HG02610 (cell line): ENCODE results near the gene FHIT.
A peak's percentile ranks its signal among the peaks of the same experiment; 100 is the strongest.

Experiments used
- ATAC-seq: cut with Tn5 transposase; IDR thresholded peaks from one replicate; pipeline ENCODE4 v1.9.1; 2021; ENCODE audit warnings: mild to moderate bottlenecking, moderate library complexity; ENCODE audit not compliant: unreplicated experiment

FHIT gene

DNA sequence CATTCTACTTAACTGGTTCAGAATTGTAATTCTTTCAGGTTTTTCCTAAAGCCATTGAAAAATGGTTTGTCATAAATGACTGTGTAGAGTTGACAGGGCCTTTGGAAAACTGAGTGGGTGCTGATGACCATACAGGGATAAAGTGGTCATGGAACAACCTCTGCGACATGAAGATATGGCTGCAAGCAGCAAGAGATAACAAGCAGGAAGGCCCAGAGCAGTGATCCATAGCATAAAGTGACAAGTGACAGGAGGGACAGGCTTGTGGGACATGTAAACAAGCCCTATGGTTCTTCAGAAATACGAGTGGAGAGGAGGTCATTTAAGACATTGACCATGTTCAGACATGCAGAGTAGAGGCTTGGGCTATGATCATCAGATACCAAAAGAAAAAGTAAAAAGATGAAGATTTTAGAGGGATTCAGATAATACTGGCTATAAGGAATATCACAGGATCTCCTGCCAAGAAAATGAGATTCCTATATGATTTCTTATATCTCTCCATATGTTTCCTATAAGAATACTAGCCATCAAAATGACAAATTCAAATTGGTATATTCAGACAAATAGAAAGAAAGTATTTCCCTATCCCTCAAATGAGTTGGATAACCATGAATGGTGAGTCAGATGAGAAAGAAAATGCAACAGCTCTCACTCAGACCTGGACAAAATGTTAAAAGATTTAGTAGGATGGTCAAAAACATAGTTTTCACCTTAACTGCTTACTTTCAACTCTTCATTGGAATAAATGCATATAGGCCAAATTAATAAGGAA, 1373.8 kb downstream of the FHIT start:
- no peak for ATAC-seq

- no peak for ATAC-seq
Measured at GRCh38 chr3:59876533-59877062, 1374.7 kb downstream of the FHIT start.

DNA sequence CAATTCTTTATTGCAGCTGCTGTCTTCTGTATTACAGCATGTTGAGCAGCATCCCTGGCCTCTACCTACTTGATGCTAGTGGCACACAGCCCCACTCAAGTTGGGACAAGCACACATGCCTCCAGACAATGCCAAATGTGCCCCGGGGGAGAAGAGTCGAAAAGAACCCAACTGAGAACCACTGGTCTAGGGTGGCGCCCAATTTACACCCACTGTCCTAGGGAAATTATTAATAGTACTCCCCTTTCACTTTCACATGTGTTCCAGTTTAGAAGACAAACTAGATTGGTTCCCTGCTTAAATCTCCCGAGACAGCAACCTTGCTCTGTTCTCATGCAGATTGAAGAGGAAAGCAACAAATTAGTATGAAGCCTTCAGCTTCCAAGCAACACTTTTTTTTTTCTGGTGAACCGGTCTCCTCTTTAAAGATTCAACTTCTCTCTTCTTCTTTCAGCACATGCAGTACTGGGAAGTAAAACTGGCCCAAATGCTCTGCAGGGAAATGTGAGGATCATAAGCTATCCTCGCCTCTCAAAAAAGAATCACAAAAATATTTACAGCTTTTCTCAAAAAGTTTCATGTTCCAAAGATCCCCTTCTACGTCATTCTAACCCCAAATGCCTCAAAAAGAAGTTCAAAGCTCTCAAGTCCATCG, 1377.5 kb downstream of the FHIT start:
- peak; percentile 65 for ATAC-seq

GRCh38 chr3:59872128-59872527, 1379.1 kb downstream of the FHIT start:
- no peak for ATAC-seq

GRCh38 chr3:59867185-59868002, 1383.9 kb downstream of the FHIT start:
- ATAC-seq, result no peak

DNA sequence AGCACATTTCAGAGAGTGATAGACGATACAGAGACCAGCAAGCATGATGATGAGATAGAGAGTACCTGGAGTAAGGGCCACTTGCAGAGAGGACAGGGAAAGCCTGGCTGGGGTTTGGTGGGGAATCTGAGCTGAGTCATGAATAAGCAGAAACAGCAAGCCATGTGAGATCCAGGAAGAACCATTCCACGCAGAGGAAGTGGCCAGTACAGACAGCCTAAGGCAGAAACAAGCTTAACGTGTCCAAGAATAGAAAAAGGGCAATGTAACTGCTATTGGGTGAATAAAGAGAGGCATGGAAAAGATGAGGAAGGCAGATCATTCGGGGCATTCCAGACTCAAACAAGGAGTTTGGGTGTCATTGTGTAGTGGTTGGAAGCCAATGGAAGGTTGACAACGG, 1385.2 kb downstream of the FHIT start:
- no peak for ATAC-seq

- no peak for ATAC-seq
Measured at GRCh38 chr3:59865351-59865750, 1385.9 kb downstream of the FHIT start.

DNA sequence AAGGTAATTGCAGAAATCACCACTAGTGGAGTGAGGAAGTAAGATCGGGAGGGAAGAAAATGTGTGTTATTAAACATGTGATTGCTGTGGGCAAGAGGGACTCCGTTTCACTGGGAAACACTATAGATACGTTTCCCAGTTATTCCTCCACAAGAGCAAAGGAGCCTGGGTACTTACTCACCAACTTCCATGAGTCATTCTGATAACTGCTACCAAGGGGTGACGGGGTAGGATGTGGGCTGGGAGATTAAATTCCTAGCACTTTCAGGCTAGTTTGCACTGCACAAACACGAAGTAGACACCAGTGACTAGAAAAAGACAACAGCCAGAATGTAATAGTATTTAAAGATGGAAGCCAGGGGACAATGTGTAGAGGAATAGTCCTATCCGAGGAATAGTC, 1388.6 kb downstream of the FHIT start:
- no peak for ATAC-seq

GRCh38 chr3:59857589-59858346, 1393.5 kb downstream of the FHIT start:
- ATAC-seq, result peak; percentile 99

DNA sequence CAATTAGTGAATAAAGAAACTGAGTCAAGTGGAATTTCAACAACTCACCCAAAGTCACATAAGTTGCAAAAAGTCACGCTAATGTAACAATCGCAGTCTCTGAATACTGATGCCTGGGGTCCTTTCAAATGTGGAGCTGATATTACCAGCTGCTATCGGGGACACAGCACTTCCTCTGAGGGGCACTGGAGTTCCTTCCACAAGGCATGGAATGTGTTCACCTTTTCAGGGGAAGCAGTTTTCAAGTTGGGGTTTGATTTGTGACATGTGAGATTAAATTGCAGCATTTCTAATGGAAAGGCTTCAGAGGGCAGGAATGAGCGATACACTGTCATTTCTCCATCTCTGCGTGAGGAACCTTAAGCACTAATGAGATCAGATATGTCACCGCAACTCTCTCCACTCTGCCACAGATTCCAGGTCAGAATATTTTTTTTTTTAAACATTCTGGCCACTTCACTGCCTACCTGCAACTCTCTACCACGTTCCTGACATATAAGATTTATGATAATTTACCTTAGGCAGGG, 1394.3 kb downstream of the FHIT start:
- no peak for ATAC-seq

DNA sequence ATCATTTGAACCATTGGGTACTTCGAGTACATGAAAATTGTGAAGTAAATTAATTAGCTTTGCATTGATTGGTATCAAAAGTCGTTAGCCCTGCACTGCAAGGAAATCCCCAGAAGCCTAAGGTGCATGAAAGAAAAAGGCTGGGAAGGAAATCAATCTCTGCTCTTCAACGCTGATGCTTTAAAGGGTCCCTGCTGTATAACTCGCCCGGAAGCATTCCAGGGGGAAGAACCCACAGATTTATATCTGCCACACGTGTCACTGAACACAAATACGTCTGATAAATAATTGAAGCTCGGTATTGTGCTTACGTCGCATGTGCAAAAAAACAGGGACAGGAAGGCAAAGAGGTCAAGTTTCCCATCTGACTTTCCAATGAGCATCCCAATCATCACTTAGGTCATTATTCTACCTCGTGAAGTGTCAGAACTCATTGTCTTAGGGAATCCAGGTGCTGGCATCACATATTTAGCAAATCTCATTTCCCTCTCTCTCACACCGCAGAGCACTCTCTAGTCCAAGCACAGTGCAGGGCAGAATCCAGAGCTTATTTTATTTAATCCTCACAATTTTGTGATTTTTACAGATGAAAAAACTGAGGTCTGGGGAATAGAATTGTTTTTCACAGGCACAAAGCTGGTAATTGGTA, 1397.1 kb downstream of the FHIT start:
- ATAC-seq, result no peak

DNA sequence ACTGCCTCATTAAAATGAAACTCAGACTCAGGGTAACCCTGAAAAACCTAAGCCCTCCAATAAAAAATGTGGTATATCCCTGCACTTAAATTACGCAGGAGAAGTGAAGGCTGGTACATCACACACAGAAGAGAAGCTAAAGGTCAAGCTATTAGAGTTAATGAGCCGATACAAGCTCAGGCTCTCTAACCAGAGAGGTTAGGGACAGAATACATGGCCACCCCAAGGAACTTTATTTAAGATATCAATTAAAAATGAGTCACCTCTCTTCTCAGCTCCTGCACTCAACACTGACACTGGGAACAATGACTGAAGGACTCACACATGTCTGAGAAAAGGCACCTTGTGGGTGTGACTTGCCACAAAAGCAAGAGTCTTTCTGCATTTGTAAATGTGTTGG, 1400.8 kb downstream of the FHIT start:
- ATAC-seq, result no peak

- ATAC-seq, result no peak
Measured at GRCh38 chr3:59845386-59845785, 1405.9 kb downstream of the FHIT start.

- ATAC-seq, result no peak
Measured at GRCh38 chr3:59843821-59844220, 1407.4 kb downstream of the FHIT start.

DNA sequence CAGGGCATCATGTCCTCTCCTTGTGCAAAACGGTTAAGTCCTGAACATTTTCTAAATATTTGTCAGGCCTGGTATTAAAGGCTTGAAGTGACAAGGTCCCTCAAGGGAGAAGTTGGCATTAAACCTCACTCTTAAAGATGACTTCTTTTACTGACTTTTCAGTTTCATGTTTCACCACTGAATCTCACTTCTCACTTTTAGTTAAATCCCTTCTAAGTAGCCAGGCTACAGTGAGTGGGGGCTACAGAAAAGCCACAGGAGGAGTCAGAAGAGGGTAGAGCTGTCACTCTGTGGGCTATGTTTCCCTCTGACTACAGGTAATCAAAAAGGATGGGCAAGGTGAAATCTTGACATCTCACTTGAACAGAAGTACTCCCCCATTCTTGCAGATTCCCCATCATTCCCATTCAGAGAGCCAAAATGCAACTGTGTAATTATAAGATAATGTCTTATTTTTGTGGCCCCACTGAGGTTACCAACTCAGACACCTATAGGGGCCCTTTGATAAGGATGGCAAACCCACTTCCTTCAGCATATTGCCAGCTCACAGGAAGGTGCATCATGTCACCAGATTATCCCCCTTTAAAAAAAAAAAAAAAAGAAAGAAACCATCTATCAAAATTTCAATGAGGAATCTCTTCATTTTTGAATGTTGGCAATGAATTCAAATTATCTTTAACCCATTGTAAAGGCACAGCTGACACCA, 1411.3 kb downstream of the FHIT start:
- ATAC-seq, result peak; percentile 91

- ATAC-seq, result no peak
Measured at GRCh38 chr3:59839283-59839682, 1412.0 kb downstream of the FHIT start.

DNA sequence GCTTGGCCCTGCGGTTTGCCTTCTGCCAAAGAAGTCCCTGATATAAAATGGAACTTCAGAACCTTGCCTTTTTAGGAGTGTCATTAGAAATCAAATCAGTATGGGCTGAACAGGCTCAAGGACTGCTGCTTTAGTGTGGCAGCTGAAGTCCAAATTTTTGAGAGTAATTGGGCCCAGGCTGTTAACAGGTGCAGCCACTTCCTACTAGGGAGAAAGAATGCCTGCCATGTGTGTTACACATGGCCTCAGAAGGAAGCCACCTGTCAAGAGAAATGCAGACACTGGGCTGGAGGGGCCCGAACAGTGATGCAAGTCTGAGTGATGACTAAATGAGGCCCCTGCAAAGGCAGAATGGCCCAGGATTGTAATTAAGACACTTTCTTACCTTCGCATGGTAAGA, 1414.7 kb downstream of the FHIT start:
- ATAC-seq, result no peak

DNA sequence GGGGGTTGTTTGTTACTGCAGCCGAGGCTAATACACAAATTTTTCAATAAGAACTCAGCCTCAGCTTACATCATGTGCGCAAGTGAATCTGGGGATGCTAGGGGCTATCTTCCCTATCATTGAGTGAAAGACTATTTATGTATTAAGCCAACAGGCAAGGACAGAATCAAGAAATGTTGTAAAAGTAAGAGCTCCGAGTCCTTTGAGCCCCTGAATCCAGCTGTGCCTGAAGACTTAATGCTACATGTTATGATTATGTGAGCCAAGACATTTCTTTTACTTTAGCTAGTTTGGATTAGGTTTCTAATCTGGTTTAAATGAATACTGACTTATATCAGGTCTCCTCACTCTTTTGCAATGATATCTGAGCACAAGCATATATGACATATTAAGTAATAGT, 1418.5 kb downstream of the FHIT start:
- no peak for ATAC-seq

GRCh38 chr3:59832241-59832640, 1419.0 kb downstream of the FHIT start:
- ATAC-seq, result no peak
